ENCODE measurements around the gene TUBA8.

- TF ChIP-seq POLR2AphosphoS5 (IDR thresholded peaks at IDR 0.05): no peak
- no peak for TF ChIP-seq POLR2A (IDR thresholded peaks at IDR 0.05)
- TF ChIP-seq CTCF (IDR thresholded peaks at IDR 0.05): no peak
- no peak for TF ChIP-seq EP300 (IDR thresholded peaks at IDR 0.05)
These were observed 37.1 kb upstream of the TUBA8 start for GRCh38 chr22:18073467-18073866.
